IPS-18c (cell line): ENCODE measurements around the gene SSTR3.

Experiments
- H3K4me3 ChIP-seq: 2 replicates; pipeline ENCODE4 v1.7.0; 2013; ENCODE audit warnings: low read depth, mild to moderate bottlenecking, low read length, moderate library complexity; ENCODE audit not compliant: insufficient read depth
- H3K9me3 ChIP-seq: one replicate; pipeline ENCODE4 v1.6.1; 2013; ENCODE audit warnings: mild to moderate bottlenecking, low read length, moderate library complexity; ENCODE audit not compliant: control insufficient read depth, insufficient read depth

Gene SSTR3

DNA sequence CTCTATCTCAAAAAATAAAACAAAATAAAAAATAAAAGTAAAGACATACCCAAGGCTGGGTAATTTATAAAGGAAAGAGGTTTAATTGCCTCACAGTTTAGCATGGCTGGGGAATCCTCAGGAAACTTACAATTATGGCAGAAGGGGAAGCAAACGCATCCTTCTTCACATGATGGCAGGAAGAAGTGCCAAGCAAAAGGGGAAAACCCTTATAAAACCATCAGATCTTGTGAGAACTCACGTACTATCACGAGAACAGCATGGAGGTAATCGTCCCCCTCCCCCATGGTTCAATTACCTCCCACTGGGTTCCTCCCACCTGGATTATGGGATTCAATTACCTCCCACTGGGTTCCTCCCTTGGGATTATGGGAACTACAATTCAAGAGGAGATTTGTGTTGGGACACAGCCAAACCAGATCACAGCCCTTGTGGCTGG is 8.3 kb upstream of the SSTR3 start:
- no peaks in the 10 kb centered on the region for H3K9me3 ChIP-seq
- H3K4me3 ChIP-seq: no peak overlapping the region

- H3K4me3 ChIP-seq: no peak overlapping the region
- no peaks in the 10 kb centered on the region for H3K9me3 ChIP-seq
Measured at GRCh38 chr22:37219533-37219932, 7.3 kb upstream of the SSTR3 start.

GRCh38 chr22:37218771-37219411 is 6.6 kb upstream of the SSTR3 start:
- no peak overlapping the region for H3K4me3 ChIP-seq
- no peaks in the 10 kb centered on the region for H3K9me3 ChIP-seq

DNA sequence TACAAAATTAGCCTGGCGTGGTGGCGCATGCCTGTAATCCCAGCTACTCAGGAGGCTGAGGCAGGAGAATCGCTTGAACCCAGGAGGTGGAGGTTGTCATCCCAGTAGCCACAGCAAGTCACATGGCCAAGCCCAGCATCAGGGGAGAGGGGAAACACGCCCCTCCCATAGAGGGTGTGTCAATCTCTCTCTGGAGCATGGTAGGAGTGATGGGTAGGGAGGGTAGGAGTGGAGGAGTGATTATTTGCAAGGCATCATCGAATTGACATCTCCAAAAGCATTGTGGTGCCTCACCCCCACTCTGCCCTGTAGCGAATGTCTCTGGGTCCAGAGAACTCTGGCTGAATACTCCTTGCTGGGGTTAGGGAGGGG is 6.1 kb upstream of the SSTR3 start:
- H3K4me3 ChIP-seq: no peak overlapping the region
- no peaks in the 10 kb centered on the region for H3K9me3 ChIP-seq

DNA sequence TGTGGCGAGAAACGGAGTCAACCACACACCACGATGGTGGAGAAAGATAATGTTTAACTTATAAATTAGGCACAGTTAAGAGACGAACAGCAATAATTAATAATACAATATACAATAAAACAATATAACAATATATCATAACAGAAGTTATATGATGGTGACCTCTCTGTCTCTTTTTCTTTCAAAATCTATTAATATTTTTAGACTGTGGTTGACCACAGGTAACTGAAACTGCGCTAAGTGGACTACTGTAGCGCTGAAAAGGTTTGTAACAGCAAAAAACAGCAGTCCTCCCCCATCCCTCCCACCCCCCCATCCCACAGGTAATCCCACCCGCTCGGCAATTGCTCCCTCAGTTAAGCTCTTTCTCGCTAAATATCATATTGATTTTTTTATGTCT is 3.6 kb upstream of the SSTR3 start:
- H3K9me3 ChIP-seq: no peaks in the 10 kb centered on the region
- no peak overlapping the region for H3K4me3 ChIP-seq

DNA sequence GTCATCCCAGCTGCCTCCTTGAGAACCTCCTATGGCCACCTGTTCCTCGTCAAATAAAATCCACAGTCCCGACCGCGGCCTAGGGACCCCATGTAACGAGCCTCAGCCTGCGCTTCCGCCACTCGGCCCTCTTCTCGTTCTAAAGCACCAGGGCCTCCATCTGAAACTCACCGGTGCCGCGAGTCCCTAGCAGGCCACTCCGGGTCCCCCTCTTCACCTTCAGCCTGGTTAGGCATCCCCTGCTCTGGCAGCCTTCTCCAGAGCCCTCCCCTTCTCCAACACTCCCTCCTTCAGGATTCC is 2.4 kb upstream of the SSTR3 start:
- Histone ChIP-seq H3K4me3 (no peak overlapping the region), H3K9me3 (no peaks in the 10 kb centered on the region)

DNA sequence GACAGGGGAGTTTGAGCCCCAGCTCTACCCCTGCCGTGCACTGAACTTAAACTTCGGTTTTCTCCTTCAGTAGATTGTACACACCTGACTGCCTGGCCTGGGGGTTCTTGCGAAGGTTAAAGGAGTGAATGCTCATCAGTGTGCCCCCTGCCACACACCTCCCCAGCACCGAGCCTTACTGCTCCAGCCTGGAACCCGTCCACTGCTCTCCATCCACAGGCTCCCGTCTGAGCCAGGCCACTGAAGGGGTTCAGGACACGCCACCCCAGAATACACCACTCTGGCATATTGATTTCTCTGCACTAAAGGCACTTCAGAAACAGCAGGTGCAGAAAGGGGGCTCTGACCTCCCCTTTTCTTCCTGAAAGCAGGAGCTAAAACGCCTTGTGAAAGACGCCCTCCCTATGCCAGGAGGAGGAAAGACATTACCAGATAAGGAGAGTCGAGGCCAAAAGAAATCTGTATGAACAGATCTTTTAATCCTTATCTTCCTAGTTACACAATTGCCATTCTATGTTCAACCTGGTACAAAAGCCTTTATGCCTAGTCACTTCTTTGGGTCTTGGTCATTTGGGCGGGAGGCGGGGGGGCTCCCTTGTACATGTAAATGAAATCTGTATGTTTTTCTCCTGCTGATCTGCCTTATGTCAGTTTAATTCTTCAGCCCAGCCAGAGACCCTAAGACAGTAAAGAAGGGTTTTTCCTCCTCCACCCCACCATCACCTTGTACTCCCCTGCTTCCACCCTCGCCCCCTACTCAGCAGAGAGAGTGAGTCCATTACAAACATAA is 1.9 kb upstream of the SSTR3 start:
- H3K4me3 ChIP-seq: no peak overlapping the region

GRCh38 chr22:37213218-37213855 is 1.1 kb upstream of the SSTR3 start:
- no peaks in the 10 kb centered on the region for H3K9me3 ChIP-seq
- H3K4me3 ChIP-seq: no peak overlapping the region

More for the DNA sequence above, 1.9 kb upstream of the SSTR3 start:
- no peaks in the 10 kb centered on the region for H3K9me3 ChIP-seq

- Histone ChIP-seq H3K9me3 (no peaks in the 10 kb centered on the region), H3K4me3 (no peak overlapping the region)
Measured at GRCh38 chr22:37211866-37212173, 457 bp downstream of the SSTR3 start.

DNA sequence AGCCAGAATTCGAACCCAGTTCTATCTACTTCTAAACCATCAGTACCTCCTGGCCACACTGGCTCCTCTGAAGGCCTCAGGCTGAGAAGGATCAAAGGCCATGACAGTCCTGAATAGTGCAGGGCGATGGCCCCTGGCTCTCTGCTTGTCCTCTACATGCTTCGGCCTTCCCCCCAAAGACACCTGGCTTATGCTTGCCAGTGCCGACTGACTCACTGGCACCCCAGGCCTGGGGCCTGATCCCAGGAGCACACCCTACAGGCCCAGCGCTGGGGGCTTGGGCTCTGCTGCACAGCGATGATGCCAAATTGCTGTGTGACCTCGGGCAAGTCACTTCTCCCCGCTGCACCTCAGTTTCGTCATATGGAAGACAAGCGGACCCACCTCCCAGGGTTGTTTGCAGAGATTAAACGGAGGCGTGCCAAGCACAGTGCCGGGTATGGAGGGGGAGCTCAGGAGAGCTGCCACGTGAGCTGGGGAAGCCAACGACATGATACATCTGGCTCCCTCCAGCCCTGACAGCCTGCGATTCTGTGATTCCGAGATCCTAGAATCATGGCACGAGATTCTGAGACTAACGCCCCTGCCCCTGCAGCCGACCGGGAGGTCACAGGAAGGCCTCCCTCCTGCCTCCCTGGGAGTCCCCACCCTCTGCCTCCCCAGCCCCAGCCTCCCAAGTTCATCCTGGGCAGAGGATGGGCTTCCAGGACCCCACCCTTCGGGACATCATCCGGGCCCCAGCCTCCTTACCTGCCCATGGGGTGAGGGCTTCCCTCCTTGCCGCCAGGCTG is 1.0 kb downstream of the SSTR3 start:
- Histone ChIP-seq H3K4me3 (no peak overlapping the region), H3K9me3 (no peaks in the 10 kb centered on the region)

GRCh38 chr22:37210041-37210803 is 2.1 kb downstream of the SSTR3 start:
- Histone ChIP-seq H3K9me3 (no peaks in the 10 kb centered on the region), H3K4me3 (no peak overlapping the region)

DNA sequence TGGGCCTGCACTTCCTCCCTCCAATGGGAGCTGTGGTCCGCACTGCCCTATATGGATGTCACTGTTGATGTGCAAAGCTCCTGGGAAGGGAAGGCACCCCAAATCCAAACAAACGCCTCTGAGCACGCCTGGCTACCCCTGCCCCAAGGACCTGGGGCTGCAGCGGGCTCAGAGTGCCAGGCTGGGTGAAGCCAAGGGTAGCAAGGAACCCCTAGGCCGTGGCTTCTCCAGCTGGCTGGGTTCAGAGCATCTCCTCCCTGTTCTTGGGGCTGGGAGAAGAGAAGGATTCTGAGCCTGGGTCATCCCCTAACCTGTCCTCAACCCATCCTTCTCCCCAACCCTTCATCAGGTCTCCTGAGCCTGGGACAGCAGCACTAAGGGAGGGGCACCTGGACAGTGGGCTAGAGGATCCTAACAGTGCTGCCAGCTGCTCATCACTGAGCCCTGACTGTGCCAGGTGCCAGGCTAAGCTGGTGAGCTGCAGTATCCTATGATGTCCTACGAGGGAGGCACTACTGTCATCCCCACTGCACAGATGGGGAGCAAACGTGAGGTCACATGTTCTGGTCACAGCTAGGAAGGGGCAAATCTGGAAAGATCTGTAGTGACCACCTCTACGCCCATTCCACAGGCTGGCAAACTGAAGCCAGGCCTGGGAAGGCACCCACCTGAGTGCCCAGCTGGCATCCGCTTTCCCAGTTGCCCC is 3.0 kb downstream of the SSTR3 start:
- Histone ChIP-seq H3K9me3 (no peaks in the 10 kb centered on the region), H3K4me3 (no peak overlapping the region)

DNA sequence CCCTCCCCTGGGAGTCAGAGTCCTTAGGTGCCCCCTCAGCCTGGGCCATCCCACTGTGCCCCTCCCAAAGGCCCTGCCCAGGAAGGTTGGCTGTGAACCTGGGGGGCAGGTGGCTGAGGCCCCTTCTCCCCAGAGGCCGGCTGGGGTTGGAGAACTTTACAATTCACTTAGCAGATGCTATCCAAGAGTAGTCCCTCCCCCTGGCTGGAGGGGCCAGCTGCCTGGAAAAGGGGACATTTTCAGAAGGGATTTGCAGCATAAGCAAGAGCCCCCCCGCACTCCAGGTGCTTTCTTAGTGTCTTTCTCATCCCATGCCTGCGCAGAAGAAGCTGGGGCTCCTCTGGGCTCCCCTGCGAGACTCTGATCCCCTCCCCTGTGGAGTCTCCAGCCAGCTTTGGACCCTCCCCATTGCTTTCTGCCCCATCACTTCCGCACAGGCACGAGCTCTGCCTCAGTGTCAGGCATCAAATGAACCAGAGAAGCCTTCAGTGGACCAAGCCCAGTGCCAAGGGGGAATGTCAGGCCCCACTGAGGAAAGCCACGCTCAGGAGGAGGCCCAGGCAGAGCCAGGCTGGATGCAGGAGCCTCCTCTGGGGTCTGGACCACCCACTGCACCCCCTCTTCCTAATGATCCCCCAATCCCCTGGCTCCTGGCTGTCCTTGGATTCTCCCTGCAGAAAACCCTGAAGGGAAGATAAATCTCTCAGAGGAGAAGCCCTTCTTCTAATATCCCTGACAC is 3.7 kb downstream of the SSTR3 start:
- Histone ChIP-seq H3K4me3 (no peak overlapping the region), H3K9me3 (no peaks in the 10 kb centered on the region)

DNA sequence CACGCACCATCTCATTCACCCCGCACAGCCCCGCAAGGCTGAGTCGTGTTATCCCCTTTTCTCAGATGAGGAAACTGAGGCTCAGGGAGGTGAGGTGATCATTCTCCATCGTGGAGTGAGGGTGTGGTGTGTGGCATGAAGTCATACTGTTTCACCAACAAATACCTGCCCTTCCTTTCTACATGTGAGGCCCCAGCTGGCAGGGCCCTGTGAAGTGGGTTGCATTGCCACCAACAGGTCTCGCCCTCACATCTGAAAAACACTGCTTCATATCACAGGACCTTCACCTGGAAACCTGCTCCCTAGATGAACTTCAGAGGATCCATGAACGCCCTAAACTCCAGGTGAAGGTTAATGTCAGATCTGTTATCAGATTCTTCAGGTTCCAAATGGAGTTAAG is 4.3 kb downstream of the SSTR3 start:
- Histone ChIP-seq H3K4me3 (no peak overlapping the region), H3K9me3 (no peaks in the 10 kb centered on the region)

GRCh38 chr22:37206841-37207821 is 5.1 kb downstream of the SSTR3 start:
- Histone ChIP-seq H3K9me3 (no peaks in the 10 kb centered on the region), H3K4me3 (no peak overlapping the region)
